Loucy (cell line): ENCODE results near the gene KIF26A.

Experiments
- EZH2phosphoT487 ChIP-seq: fragments of 200-600 bp; IDR thresholded peaks from 2 replicates; pipeline ENCODE4 v1.6.1; 2018; ENCODE audit warnings: antibody characterized with exemption, mild to moderate bottlenecking, moderate library complexity, borderline replicate concordance
- TF ChIP-seq, protein P1 (sequence below): fragments of 200-600 bp; sonication (generic); conservative IDR thresholded peaks from 2 replicates; pipeline ENCODE4 v1.5.1; 2014; ENCODE audit warnings: mild to moderate bottlenecking, antibody characterized with exemption, low read length

DNA sequence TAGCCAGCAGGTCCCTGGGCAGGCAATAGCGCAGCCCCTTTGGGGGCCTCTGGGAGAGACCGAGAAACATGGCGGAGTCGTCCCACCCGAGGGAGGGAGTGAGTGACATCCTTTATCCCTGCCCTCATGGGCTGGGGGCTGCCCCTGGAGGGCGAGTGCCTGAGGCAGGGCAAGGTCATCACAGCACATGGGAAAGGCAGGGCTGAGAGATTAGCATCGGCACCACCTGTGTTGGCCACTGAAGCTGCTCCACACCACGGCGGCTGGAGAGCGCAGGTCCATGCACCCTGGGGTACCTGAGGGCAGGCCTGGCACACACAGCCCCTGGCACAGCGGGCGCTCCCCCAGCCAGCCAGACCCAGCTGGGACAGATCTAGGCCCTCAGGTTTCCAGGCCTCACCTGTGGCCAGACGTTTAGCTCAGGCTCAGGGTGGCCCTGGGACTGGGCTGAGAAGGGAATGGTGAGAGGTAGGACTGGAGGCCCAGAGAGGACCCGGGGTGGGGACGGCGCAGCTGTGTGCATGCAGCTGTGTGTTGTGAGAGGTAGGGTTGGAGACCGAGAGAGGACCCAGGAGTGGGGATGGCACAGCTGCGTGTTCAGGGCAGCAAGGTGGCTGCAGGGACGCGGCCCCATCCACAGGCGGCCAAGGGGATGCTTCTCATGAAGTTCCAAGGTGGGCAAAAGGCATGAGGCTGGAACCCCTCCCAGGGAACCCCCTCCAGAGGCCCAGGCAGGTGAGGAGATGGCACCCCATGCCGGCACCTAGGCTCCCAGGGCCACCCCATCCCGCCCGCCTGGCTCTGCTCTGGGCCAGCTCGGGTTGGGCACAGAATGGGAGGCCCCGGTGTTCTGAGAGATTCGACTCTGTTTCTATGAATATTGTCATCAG lies 74.1 kb downstream of the KIF26A start:
- TF ChIP-seq, protein P1, sequence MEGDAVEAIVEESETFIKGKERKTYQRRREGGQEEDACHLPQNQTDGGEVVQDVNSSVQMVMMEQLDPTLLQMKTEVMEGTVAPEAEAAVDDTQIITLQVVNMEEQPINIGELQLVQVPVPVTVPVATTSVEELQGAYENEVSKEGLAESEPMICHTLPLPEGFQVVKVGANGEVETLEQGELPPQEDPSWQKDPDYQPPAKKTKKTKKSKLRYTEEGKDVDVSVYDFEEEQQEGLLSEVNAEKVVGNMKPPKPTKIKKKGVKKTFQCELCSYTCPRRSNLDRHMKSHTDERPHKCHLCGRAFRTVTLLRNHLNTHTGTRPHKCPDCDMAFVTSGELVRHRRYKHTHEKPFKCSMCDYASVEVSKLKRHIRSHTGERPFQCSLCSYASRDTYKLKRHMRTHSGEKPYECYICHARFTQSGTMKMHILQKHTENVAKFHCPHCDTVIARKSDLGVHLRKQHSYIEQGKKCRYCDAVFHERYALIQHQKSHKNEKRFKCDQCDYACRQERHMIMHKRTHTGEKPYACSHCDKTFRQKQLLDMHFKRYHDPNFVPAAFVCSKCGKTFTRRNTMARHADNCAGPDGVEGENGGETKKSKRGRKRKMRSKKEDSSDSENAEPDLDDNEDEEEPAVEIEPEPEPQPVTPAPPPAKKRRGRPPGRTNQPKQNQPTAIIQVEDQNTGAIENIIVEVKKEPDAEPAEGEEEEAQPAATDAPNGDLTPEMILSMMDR = no peak
- no peak for TF ChIP-seq EZH2phosphoT487
